ENCODE data around the gene SPART.

DNA sequence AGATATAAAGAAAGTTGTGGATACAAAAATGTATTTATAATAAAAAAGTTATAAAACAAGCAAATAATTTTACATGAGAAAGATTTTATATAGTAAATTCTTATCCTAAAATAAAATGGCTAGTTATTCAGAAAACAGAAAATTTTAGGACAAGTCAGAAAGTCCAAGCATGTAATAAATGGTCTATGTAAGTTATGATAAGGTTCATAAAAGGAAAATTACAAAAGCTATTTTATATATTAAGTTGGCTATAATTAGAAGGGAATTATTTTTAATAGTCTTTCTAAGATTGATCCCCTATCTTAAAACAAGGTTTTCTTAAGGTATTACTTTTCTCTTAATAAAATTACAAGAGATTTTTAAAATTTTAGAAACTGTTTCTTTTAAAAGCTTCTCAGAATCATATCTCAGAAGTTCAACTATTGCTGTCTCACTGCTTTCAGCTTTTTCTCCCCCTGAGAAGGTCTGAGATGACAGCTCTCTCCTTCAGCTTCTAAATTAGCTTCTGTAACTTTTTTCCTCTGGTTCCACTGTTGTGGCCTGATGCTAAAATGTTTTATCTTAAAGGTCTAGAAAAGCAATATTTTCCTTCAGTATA, 57.3 kb downstream of the SPART start:
- TF ChIP-seq POLR2AphosphoS5 (IDR thresholded peaks at IDR 0.05; ENCODE audit: low read depth, low read length) = no peak
- TF ChIP-seq POLR2A (IDR thresholded peaks at IDR 0.05; ENCODE audit: control extremely low read depth in 1 of 2, low read depth in 2 of 2, low read length in 2 of 2) = no peak

All from H1 (cell line).